ENCODE results near the gene OAF. TPM values are rescaled to one million over a fixed set of nuclear protein-coding genes. Genes with fewer than 3 reads are reported as not detected.

Gene OAF
- total RNA-seq, 1 experiment from 2014 or later = 32.3 TPM

GRCh38 chr11:120257346-120257745 is 46.5 kb downstream of the OAF start:
- CTCF ChIA-PET = no interaction called here
- RAD21 ChIA-PET (ENCODE audit: low non-redundant PET in 1 of 2, low total read pairs in 2 of 2, uncharacterized antibody in 2 of 2, unreplicated experiment in 2 of 2) = no interaction called here
- TF ChIP-seq SIN3A (IDR thresholded peaks at IDR 0.05; ENCODE audit: low read depth) = no peak
- no peak for TF ChIP-seq TCF7L2 (IDR thresholded peaks at IDR 0.05; ENCODE audit: borderline replicate concordance, extremely low read depth, insufficient read depth, insufficient read length)
- TF ChIP-seq ZNF274 (IDR thresholded peaks at IDR 0.05; ENCODE audit: low read depth, low read length) = no peak
- no peak for TF ChIP-seq REST (IDR thresholded peaks at IDR 0.05; ENCODE audit: low read depth)
- no peak for TF ChIP-seq CEBPB (IDR thresholded peaks at IDR 0.05; ENCODE audit: low read depth)
- TF ChIP-seq SP1 (IDR thresholded peaks at IDR 0.05; ENCODE audit: low read depth) = no peak
- no peak for TF ChIP-seq EZH2 (IDR thresholded peaks at IDR 0.05)

More at GRCh38 chr11:120257346-120257745, 46.5 kb downstream of the OAF start:
- H3K36me3 ChIP-seq (ENCODE audit: control insufficient read depth in 1 of 2, insufficient read depth in 2 of 2, low read length in 2 of 2) = no peaks in the 10 kb centered on the region
- no peak overlapping the region for H3K4me2 ChIP-seq (ENCODE audit: low read length)
- no peak overlapping the region for H3K27ac ChIP-seq (ENCODE audit: low read depth, low read length)
- no peaks in the 10 kb centered on the region for H3K9me3 ChIP-seq (ENCODE audit: control insufficient read depth in 1 of 2, insufficient read depth in 1 of 2, low read depth in 1 of 2, low read length in 2 of 2)
- POLR2A ChIA-PET = interaction anchor here (0.8 kb wide), 1 partner anchor 46 kb away, joined by 3 read pairs; no protein-coding TSS in a partner anchor
- no peak for ATAC-seq
- no peak overlapping the region for H3K9ac ChIP-seq (ENCODE audit: low read length)
- no peak overlapping the region for H2AFZ ChIP-seq (ENCODE audit: low read depth, low read length, poor library complexity, severe bottlenecking)
- H3K79me2 ChIP-seq (ENCODE audit: insufficient read depth, low read length) = no peaks in the 10 kb centered on the region
- intact Hi-C loops (cut with micrococcal nuclease) = no loop called here
- no peaks in the 10 kb centered on the region for H4K20me1 ChIP-seq (ENCODE audit: insufficient read depth)
- DNase-seq (ENCODE audit: low read depth, low spot score) = no peak
- no TSS peak for BruUV-seq (replicated peaks)
- H3K4me3 ChIP-seq (replicated peaks in 1 of 2; ENCODE audit: low read depth in 1 of 2, low read length in 2 of 2) = no peak overlapping the region
- no peaks in the 10 kb centered on the region for H3K9me2 ChIP-seq (ENCODE audit: insufficient read depth)
- peaks cover 49% of the 10 kb centered on the region; the same call in 1 of the 2 replicates for H3K27me3 ChIP-seq (ENCODE audit: insufficient read depth, low read length)
- no peaks in the 10 kb centered on the region for H3K4me1 ChIP-seq (ENCODE audit: control insufficient read depth in 1 of 2, insufficient read depth in 2 of 2, low read length in 2 of 2)

Measured in HCT116 (cell line).